Measurements from ENCODE around the gene MYPN.

- TF ChIP-seq, protein P1, sequence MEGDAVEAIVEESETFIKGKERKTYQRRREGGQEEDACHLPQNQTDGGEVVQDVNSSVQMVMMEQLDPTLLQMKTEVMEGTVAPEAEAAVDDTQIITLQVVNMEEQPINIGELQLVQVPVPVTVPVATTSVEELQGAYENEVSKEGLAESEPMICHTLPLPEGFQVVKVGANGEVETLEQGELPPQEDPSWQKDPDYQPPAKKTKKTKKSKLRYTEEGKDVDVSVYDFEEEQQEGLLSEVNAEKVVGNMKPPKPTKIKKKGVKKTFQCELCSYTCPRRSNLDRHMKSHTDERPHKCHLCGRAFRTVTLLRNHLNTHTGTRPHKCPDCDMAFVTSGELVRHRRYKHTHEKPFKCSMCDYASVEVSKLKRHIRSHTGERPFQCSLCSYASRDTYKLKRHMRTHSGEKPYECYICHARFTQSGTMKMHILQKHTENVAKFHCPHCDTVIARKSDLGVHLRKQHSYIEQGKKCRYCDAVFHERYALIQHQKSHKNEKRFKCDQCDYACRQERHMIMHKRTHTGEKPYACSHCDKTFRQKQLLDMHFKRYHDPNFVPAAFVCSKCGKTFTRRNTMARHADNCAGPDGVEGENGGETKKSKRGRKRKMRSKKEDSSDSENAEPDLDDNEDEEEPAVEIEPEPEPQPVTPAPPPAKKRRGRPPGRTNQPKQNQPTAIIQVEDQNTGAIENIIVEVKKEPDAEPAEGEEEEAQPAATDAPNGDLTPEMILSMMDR (tag by site-specific recombination; IDR thresholded peaks at IDR 0.05) = no peak
- no peak for TF ChIP-seq ZNF544 (tag by site-specific recombination; IDR thresholded peaks at IDR 0.05)
Observed at GRCh38 chr10:68121020-68121743, 11.9 kb downstream of the MYPN start.
